Mesendoderm (in vitro differentiated cells): ENCODE results near the gene TANK.
"Not testable (repeated sequence)": the region's sequence is repeated elsewhere in the genome, so short reads cannot be mapped to it uniquely, and the experiment has no call there.

Source experiments
- DNase-seq: peaks from one replicate; pipeline ENCODE4 v3.0.0; 2013
- H2AK5ac ChIP-seq: 2 replicates; pipeline ENCODE4 v1.6.1; 2013; ENCODE audit warnings: low read length, inconsistent platforms
- H2BK120ac ChIP-seq: 2 replicates; pipeline ENCODE4 v1.6.1; 2013; ENCODE audit warnings: low read depth, mild to moderate bottlenecking, low read length, moderate library complexity, mixed read lengths
- H2BK15ac ChIP-seq: replicated peaks from 2 replicates; pipeline ENCODE4 v1.6.1; 2013; ENCODE audit warnings: low read depth, mild to moderate bottlenecking, moderate library complexity
- H2BK5ac ChIP-seq: 2 replicates; pipeline ENCODE4 v1.6.1; 2013; ENCODE audit warnings: low read length, inconsistent platforms
- H3K18ac ChIP-seq: 2 replicates; pipeline ENCODE4 v1.6.1; 2013; ENCODE audit warnings: mild to moderate bottlenecking, low read length, mixed read lengths
- H3K23ac ChIP-seq: one replicate; pipeline ENCODE4 v1.6.1; 2013; ENCODE audit warnings: low read length
- H3K27ac ChIP-seq: 2 replicates; pipeline ENCODE4 v1.5.1; 2013; ENCODE audit warnings: low read depth, mild to moderate bottlenecking, inconsistent platforms, low read length, moderate library complexity
- H3K27me3 ChIP-seq: 2 replicates; pipeline ENCODE4 v1.6.1; 2013; ENCODE audit warnings: low read length, control low read depth, mild to moderate bottlenecking, inconsistent platforms; ENCODE audit not compliant: insufficient read depth, poor library complexity
- H3K36me3 ChIP-seq: 2 replicates; pipeline ENCODE4 v1.6.1; 2013; ENCODE audit warnings: low read length, inconsistent platforms; ENCODE audit not compliant: control insufficient read depth, insufficient read depth
- H3K4ac ChIP-seq: one replicate; pipeline ENCODE4 v1.6.1; 2013; ENCODE audit warnings: low read depth, mild to moderate bottlenecking, low read length, moderate library complexity
- H3K4me1 ChIP-seq: 2 replicates; pipeline ENCODE4 v1.6.1; 2013; ENCODE audit warnings: low read depth, low read length, inconsistent platforms; ENCODE audit not compliant: control insufficient read depth
- H3K4me2 ChIP-seq: 2 replicates; pipeline ENCODE4 v1.6.1; 2013; ENCODE audit warnings: low read length
- H3K4me3 ChIP-seq: 2 replicates; pipeline ENCODE4 v1.5.1; 2013; ENCODE audit warnings: mild to moderate bottlenecking, low read length
- H3K56ac ChIP-seq: one replicate; pipeline ENCODE4 v1.6.1; 2013; ENCODE audit warnings: low read length
- H3K79me1 ChIP-seq: 2 replicates; pipeline ENCODE4 v1.6.1; 2013; ENCODE audit warnings: low read length, inconsistent platforms
- H3K79me2 ChIP-seq: 2 replicates; pipeline ENCODE4 v1.6.1; 2013; ENCODE audit warnings: mild to moderate bottlenecking, low read length; ENCODE audit not compliant: control insufficient read depth, insufficient read depth
- H3K9ac ChIP-seq: 2 replicates; pipeline ENCODE4 v1.6.1; 2013; ENCODE audit warnings: low read length, inconsistent platforms
- H4K5ac ChIP-seq: one replicate; pipeline ENCODE4 v1.6.1; 2013; ENCODE audit warnings: low read length
- H4K8ac ChIP-seq: one replicate; pipeline ENCODE4 v1.6.1; 2013; ENCODE audit warnings: low read depth, mild to moderate bottlenecking, control low read depth, low read length, moderate library complexity
- WGBS: extraction: QIAGEN DNeasy Blood & Tissue Kit; methylation state at CpG from one replicate; pipeline ENCODE4 v1.1.7; 2013; ENCODE audit warnings: low lambda C conversion rate, missing lambda C conversion rate; ENCODE audit not compliant: insufficient coverage; ENCODE audit errors: extremely low coverage; 5-methylcytosine and 5-hydroxymethylcytosine counted together

Gene TANK

GRCh38 chr2:161131074-161131680 is 29.1 kb upstream of the TANK start:
- Histone ChIP-seq H3K4me2 (no peak overlapping the region), H4K8ac (no peak overlapping the region), H2BK5ac (no peak overlapping the region), H2BK120ac (no peak overlapping the region), H4K5ac (no peak overlapping the region), H3K23ac (no peak overlapping the region), H3K18ac (no peak overlapping the region), H2BK15ac (no peak overlapping the region), H3K56ac (no peak overlapping the region), H3K79me1 (no peaks in the 10 kb centered on the region), H3K4me1 (peaks cover 3% of the 10 kb centered on the region), H3K36me3 (no peaks in the 10 kb centered on the region), H3K27me3 (no peaks in the 10 kb centered on the region), H3K79me2 (no peaks in the 10 kb centered on the region), H2AK5ac (no peak overlapping the region), H3K27ac (no peak overlapping the region), H3K4me3 (no peak overlapping the region), H3K9ac (no peak overlapping the region), H3K4ac (no peak overlapping the region)
- no CpG with 5 or more reads among the region's 4 CpGs for WGBS
- DNase-seq: no peak

- Histone ChIP-seq H4K8ac (no peak overlapping the region), H2BK120ac (no peak overlapping the region), H3K79me1 (no peaks in the 10 kb centered on the region), H3K9ac (no peak overlapping the region), H3K4me2 (no peak overlapping the region), H3K56ac (no peak overlapping the region), H3K18ac (no peak overlapping the region), H3K27ac (no peak overlapping the region), H3K4ac (no peak overlapping the region), H2BK15ac (no peak overlapping the region), H3K4me3 (no peak overlapping the region), H3K79me2 (no peaks in the 10 kb centered on the region), H3K23ac (no peak overlapping the region), H4K5ac (no peak overlapping the region), H2BK5ac (no peak overlapping the region), H3K27me3 (no peaks in the 10 kb centered on the region), H3K4me1 (peaks cover 3% of the 10 kb centered on the region), H2AK5ac (no peak overlapping the region), H3K36me3 (no peaks in the 10 kb centered on the region)
- WGBS: no CpG with 5 or more reads among the region's 1 CpG
- DNase-seq: no peak
Measured at GRCh38 chr2:161131804-161132203, 28.4 kb upstream of the TANK start.

- H2BK15ac ChIP-seq, H3K18ac ChIP-seq, H3K56ac ChIP-seq, H2BK120ac ChIP-seq, H3K23ac ChIP-seq, H3K4me3 ChIP-seq, H4K8ac ChIP-seq, H3K4me2 ChIP-seq, DNase-seq, H4K5ac ChIP-seq, H3K4me1 ChIP-seq, H3K79me2 ChIP-seq, H3K9ac ChIP-seq, H3K27ac ChIP-seq, H3K79me1 ChIP-seq, H3K36me3 ChIP-seq, H3K27me3 ChIP-seq, H2AK5ac ChIP-seq, H3K4ac ChIP-seq, H2BK5ac ChIP-seq: not testable (repeated sequence)
- no CpG with 5 or more reads among the region's 5 CpGs for WGBS
Measured at GRCh38 chr2:161132384-161132783, 27.8 kb upstream of the TANK start.

GRCh38 chr2:161133366-161133765 is 26.9 kb upstream of the TANK start:
- Histone ChIP-seq H4K5ac (no peak overlapping the region), H4K8ac (no peak overlapping the region), H3K27me3 (no peaks in the 10 kb centered on the region), H3K18ac (no peak overlapping the region), H3K27ac (no peak overlapping the region), H3K4ac (no peak overlapping the region), H2BK120ac (no peak overlapping the region), H3K36me3 (no peaks in the 10 kb centered on the region), H3K4me3 (no peak overlapping the region), H3K56ac (no peak overlapping the region), H2AK5ac (no peak overlapping the region), H3K9ac (no peak overlapping the region), H3K79me1 (no peaks in the 10 kb centered on the region), H3K23ac (no peak overlapping the region), H2BK15ac (no peak overlapping the region), H2BK5ac (no peak overlapping the region), H3K79me2 (no peaks in the 10 kb centered on the region), H3K4me1 (peaks cover 3% of the 10 kb centered on the region), H3K4me2 (no peak overlapping the region)
- no peak for DNase-seq
- no CpG with 5 or more reads among the region's 6 CpGs for WGBS

- WGBS: no CpG with 5 or more reads among the region's 9 CpGs
- Histone ChIP-seq H3K36me3 (no peaks in the 10 kb centered on the region), H3K4me1 (peaks cover 3% of the 10 kb centered on the region), H4K8ac (no peak overlapping the region), H3K4me2 (no peak overlapping the region), H2BK120ac (no peak overlapping the region), H3K9ac (no peak overlapping the region), H3K27ac (no peak overlapping the region), H3K79me2 (no peaks in the 10 kb centered on the region), H2BK15ac (no peak overlapping the region), H2BK5ac (no peak overlapping the region), H3K56ac (peak overlapping the region; percentile 44), H2AK5ac (no peak overlapping the region), H3K23ac (no peak overlapping the region), H3K4ac (peak overlapping the region; percentile 70), H3K79me1 (no peaks in the 10 kb centered on the region), H3K18ac (peak overlapping the region; percentile 25), H3K27me3 (no peaks in the 10 kb centered on the region), H4K5ac (no peak overlapping the region), H3K4me3 (no peak overlapping the region)
- peak; percentile 82 for DNase-seq
Measured at GRCh38 chr2:161134547-161135518, 25.4 kb upstream of the TANK start.
